H1 (cell line): ENCODE measurements around the gene TBCD. TPM values are rescaled to one million over a fixed set of nuclear protein-coding genes. Genes with fewer than 3 reads are reported as not detected.

ENCODE experiments used
- CTCF ChIA-PET: fragments of 300-600 bp; sonication (Branson Sonifier 250); formaldehyde crosslinking; loops from one replicate; lab custom pipeline; 2021; ENCODE audit not compliant: partially characterized antibody; lab: Charles Lee
- POLR2A ChIA-PET: fragments of 300-600 bp; sonication (Branson Sonifier 250); formaldehyde crosslinking; loops from one replicate; lab custom pipeline; 2021; ENCODE audit warnings: inconsistent platforms; ENCODE audit not compliant: partially characterized antibody; lab: Charles Lee
- DNase-seq, 2 experiments: peaks; one replicate each; pipeline versions ENCODE4 v3.0.0 to v3.0.0-alpha.2; 2010 to 2022; ENCODE audit warnings: low spot score in 2 of 2, low read depth in 1 of 2, mixed read lengths in 1 of 2
- FAIRE-seq: peaks from 2 replicates; lab custom pipeline; 2011; peaks lifted over from hg19 to GRCh38; lab: Jason Lieb, UNC
- H2AFZ ChIP-seq: 2 replicates; pipeline ENCODE4 v1.8.1; 2012; ENCODE audit warnings: low read length, inconsistent platforms
- H2AK5ac ChIP-seq: 2 replicates; pipeline ENCODE4 v1.6.1; 2013; ENCODE audit warnings: low read depth, low read length
- H2BK120ac ChIP-seq: replicated peaks from 2 replicates; pipeline ENCODE3; 2013; ENCODE audit warnings: low read depth, low read length, inconsistent platforms
- H2BK12ac ChIP-seq: 2 replicates; pipeline ENCODE4 v1.6.1; 2013; ENCODE audit warnings: low read depth, low read length
- H2BK15ac ChIP-seq: 2 replicates; pipeline ENCODE4 v1.6.1; 2013; ENCODE audit warnings: low read length
- H2BK20ac ChIP-seq: 2 replicates; pipeline ENCODE4 v1.6.1; 2013; ENCODE audit warnings: low read length
- H2BK5ac ChIP-seq: 2 replicates; pipeline ENCODE4 v1.6.1; 2013; ENCODE audit warnings: low read depth, low read length
- H3K14ac ChIP-seq: 2 replicates; pipeline ENCODE4 v1.6.1; 2013; ENCODE audit warnings: inconsistent platforms; ENCODE audit not compliant: insufficient read length
- H3K18ac ChIP-seq: 2 replicates; pipeline ENCODE4 v1.6.1; 2013; ENCODE audit warnings: low read length; ENCODE audit errors: extremely low read depth
- H3K23ac ChIP-seq: 2 replicates; pipeline ENCODE4 v1.6.1; 2013; ENCODE audit warnings: inconsistent platforms; ENCODE audit not compliant: insufficient read length
- H3K23me2 ChIP-seq: 2 replicates; pipeline ENCODE4 v1.6.1; 2013; ENCODE audit warnings: low read depth, low read length
- H3K27ac ChIP-seq: 2 replicates; pipeline ENCODE4 v1.6.1; 2011; ENCODE audit warnings: low read depth, low read length, inconsistent platforms
- H3K27me3 ChIP-seq, 4 experiments: replicated peaks in 1 of 4; 1 replicate in 1 of 4; 2 replicates in 3 of 4; pipeline versions ENCODE4 v1.6.1 to v1.8.1; 2011 to 2013; ENCODE audit warnings: low read length in 3 of 4, mild to moderate bottlenecking in 3 of 4, inconsistent platforms in 2 of 4, mixed read lengths in 2 of 4, moderate library complexity in 1 of 4; ENCODE audit not compliant: control insufficient read depth in 3 of 4, insufficient read depth in 3 of 4; ENCODE audit errors: extremely low read depth in 1 of 4
- H3K36me3 ChIP-seq, 4 experiments: 2 replicates each; pipeline versions ENCODE4 v1.6.1 to v1.8.1; 2011 to 2013; ENCODE audit warnings: mild to moderate bottlenecking in 4 of 4, low read length in 3 of 4, moderate library complexity in 2 of 4, control low read depth in 1 of 4, inconsistent platforms in 1 of 4; ENCODE audit not compliant: insufficient read depth in 4 of 4, control insufficient read depth in 2 of 4
- H3K4ac ChIP-seq: replicated peaks from 2 replicates; pipeline ENCODE3; 2013; ENCODE audit warnings: low read length, low read depth, mixed read lengths, inconsistent platforms; ENCODE audit not compliant: insufficient read length
- H3K4me1 ChIP-seq, 4 experiments: replicated peaks in 1 of 4; 1 replicate in 1 of 4; 2 replicates in 3 of 4; pipeline versions ENCODE4 v1.6.1 to v1.8.1; 2011 to 2013; ENCODE audit warnings: low read length in 3 of 4, inconsistent platforms in 2 of 4, mixed read lengths in 1 of 4; ENCODE audit not compliant: insufficient read depth in 4 of 4, control insufficient read depth in 3 of 4
- H3K4me2 ChIP-seq, 2 experiments: 2 replicates each; pipeline versions ENCODE4 v1.6.1 to v1.8.1; 2011 to 2013; ENCODE audit warnings: low read depth in 2 of 2, low read length in 2 of 2, control low read depth in 1 of 2, inconsistent platforms in 1 of 2, mild to moderate bottlenecking in 1 of 2; ENCODE audit not compliant: insufficient read depth in 1 of 2
- H3K4me3 ChIP-seq, 4 experiments: fragments of 200-600, 300-600 bp in 1 of 4; sonication (generic), shearing (Covaris generic), sonication (Bioruptor Twin) in 1 of 4; 2 replicates each; pipeline versions ENCODE4 v1.5.1 to v1.8.1; 2011 to 2016; ENCODE audit warnings: low read length in 4 of 4, low read depth in 3 of 4, control low read depth in 2 of 4, inconsistent platforms in 2 of 4, mild to moderate bottlenecking in 2 of 4, mixed read lengths in 1 of 4, moderate library complexity in 1 of 4; ENCODE audit not compliant: insufficient read depth in 2 of 4; ENCODE audit errors: extremely low read depth in 1 of 4
- H3K56ac ChIP-seq: replicated peaks from 2 replicates; pipeline ENCODE3; 2013; ENCODE audit warnings: low read depth, mild to moderate bottlenecking, mixed read lengths, low read length, inconsistent platforms; ENCODE audit not compliant: insufficient read length
- H3K79me1 ChIP-seq: 2 replicates; pipeline ENCODE4 v1.6.1; 2013; ENCODE audit warnings: low read depth, low read length, control low read depth
- H3K79me2 ChIP-seq, 2 experiments: 2 replicates each; pipeline versions ENCODE4 v1.6.1 to v1.8.1; 2012 to 2013; ENCODE audit warnings: low read length in 2 of 2, mild to moderate bottlenecking in 2 of 2, inconsistent platforms in 1 of 2; ENCODE audit not compliant: insufficient read depth in 2 of 2, control insufficient read depth in 1 of 2
- H3K9ac ChIP-seq, 4 experiments: replicated peaks in 1 of 4; 1 replicate in 1 of 4; 2 replicates in 3 of 4; pipeline versions ENCODE4 v1.6.1 to v1.8.1; 2011 to 2013; ENCODE audit warnings: low read depth in 3 of 4, low read length in 3 of 4, control low read depth in 2 of 4, mild to moderate bottlenecking in 2 of 4, moderate library complexity in 2 of 4, inconsistent platforms in 1 of 4; ENCODE audit errors: extremely low read depth in 1 of 4
- H3K9me3 ChIP-seq, 2 experiments: 2 replicates each; pipeline versions ENCODE4 v1.6.1 to v1.8.1; 2012 to 2013; ENCODE audit warnings: mild to moderate bottlenecking in 2 of 2, moderate library complexity in 2 of 2, control low read depth in 1 of 2, inconsistent platforms in 1 of 2, low read depth in 1 of 2, low read length in 1 of 2, mixed read lengths in 1 of 2; ENCODE audit not compliant: insufficient read depth in 2 of 2
- H4K20me1 ChIP-seq, 2 experiments: replicated peaks in 1 of 2; 2 replicates each; pipeline versions ENCODE3 to v1.8.1; 2011 to 2013; ENCODE audit warnings: inconsistent platforms in 2 of 2, low read length in 2 of 2, mild to moderate bottlenecking in 1 of 2; ENCODE audit not compliant: insufficient read depth in 2 of 2, control insufficient read depth in 1 of 2
- H4K5ac ChIP-seq: 2 replicates; pipeline ENCODE4 v1.6.1; 2013; ENCODE audit warnings: low read length, low read depth, mixed read lengths, inconsistent platforms; ENCODE audit not compliant: insufficient read length
- H4K8ac ChIP-seq: 2 replicates; pipeline ENCODE4 v1.8.0; 2013; ENCODE audit warnings: mild to moderate bottlenecking, moderate library complexity, low read length, inconsistent platforms; ENCODE audit not compliant: insufficient read depth; ENCODE audit errors: extremely low read depth
- H4K91ac ChIP-seq: replicated peaks from 2 replicates; pipeline ENCODE3; 2013; ENCODE audit warnings: low read length, mixed read lengths, inconsistent platforms; ENCODE audit not compliant: insufficient read length
- TAF1 ChIP-seq: IDR thresholded peaks from 2 replicates; pipeline ENCODE4 v1.6.1; 2011; ENCODE audit warnings: mild to moderate bottlenecking, low read depth, low read length
- TBP ChIP-seq: IDR thresholded peaks from 2 replicates; pipeline ENCODE4 v1.6.1; 2011; ENCODE audit warnings: low read depth, low read length, improper control_type of control experiment
- WGBS, 2 experiments: shearing (Covaris generic) in 1 of 2; methylation state at CpG; one replicate each; pipeline versions ENCODE4 v1.1.6 to v1.1.7; 2013 to 2015; ENCODE audit warnings: low lambda C conversion rate in 2 of 2, mixed read lengths in 2 of 2, inconsistent platforms in 1 of 2, low coverage in 1 of 2, missing lambda C conversion rate in 1 of 2; ENCODE audit not compliant: insufficient replicate concordance in 2 of 2, insufficient coverage in 1 of 2, insufficient read length in 1 of 2; ENCODE audit errors: extremely low coverage in 1 of 2, missing lambda C conversion rate in 1 of 2; 5-methylcytosine and 5-hydroxymethylcytosine counted together
- polyA plus RNA-seq, 7 experiments: library from polyadenylated mRNA; depleted of rRNA in 3 of 7; stranded (reverse) in 5 of 7; unstranded in 2 of 7; fragments of >200 nt in 5 of 7; fragments of 200-250 nt in 2 of 7; gene quantifications; 1 replicate in 5 of 7; 2 replicates in 1 of 7; 4 replicates in 1 of 7; pipeline versions ENCODE4 v1.2.1 to v1.2.3, GENCODE V29; 2011 to 2013; ENCODE audit warnings: missing spikeins in 2 of 7, mixed read lengths in 2 of 7
- total RNA-seq: library from RNA; stranded (reverse); fragmentation: NEBNext Ultra II Directional; extraction: Animal tissue kit (Norgen Biotek cat#: 25700); gene quantifications from 2 replicates; pipeline ENCODE4 v1.2.1, GENCODE V29; 2021

TBCD gene
- total and polyA plus RNA-seq, 2 of the 8 experiments (the other 6 are each of a cell fraction or from before 2014, with no cell fraction given) = 118 to 162 TPM

GRCh38 chr17:82899941-82900340 lies 148.1 kb downstream of the TBCD start:
- H2BK20ac ChIP-seq = no peak overlapping the region
- H4K91ac ChIP-seq = no peak overlapping the region
- no peaks in the 10 kb centered on the region; a peak in 1 of 7 replicates for H3K4me1 ChIP-seq
- TF ChIP-seq TBP (no peak), TAF1 (no peak)
- WGBS, 2 experiments = 92% methylated on average over 7 of the region's 7 CpGs; no CpG with 5 or more reads in 1 of the 2 experiments
- peaks cover 8% of the 10 kb centered on the region; the same call in 1 of the 2 replicates for H3K79me1 ChIP-seq
- H4K5ac ChIP-seq = no peak overlapping the region
- no peak overlapping the region for H2BK12ac ChIP-seq
- H3K9ac ChIP-seq = no peak overlapping the region
- no peak overlapping the region for H2AK5ac ChIP-seq
- no peak overlapping the region for H3K56ac ChIP-seq
- no peak overlapping the region for H3K23ac ChIP-seq
- no peak overlapping the region for H2AFZ ChIP-seq
- no peak overlapping the region for H3K4ac ChIP-seq
- no peaks in the 10 kb centered on the region for H3K23me2 ChIP-seq
- ChIA-PET CTCF (interaction anchor here (0.7 to 2.9 kb wide), 9 partner anchors 10 to 120 kb away, joined by 3 to 13 read pairs (median 3); no protein-coding TSS in a partner anchor), POLR2A (interaction anchor here (1.3 kb wide), 1 partner anchor 9 kb away, joined by 3 read pairs; no protein-coding TSS in a partner anchor)
- no peak overlapping the region for H3K4me2 ChIP-seq
- no peak overlapping the region for H3K18ac ChIP-seq
- H4K20me1 ChIP-seq = peaks cover 0 to 11% of the 10 kb centered on the region in 2 experiments
- no peak overlapping the region for H2BK120ac ChIP-seq
- no peak for DNase-seq
- H4K8ac ChIP-seq = 0 out of 2 replicates have a peak overlapping the region, but pooled peaks have one; percentile 22
- H3K9me3 ChIP-seq = no peaks in the 10 kb centered on the region; a peak in 1 of 4 replicates
- H3K79me2 ChIP-seq = peaks cover 0 to 11% of the 10 kb centered on the region in 2 experiments; a peak in 1 of 4 replicates
- no peak overlapping the region for H2BK5ac ChIP-seq
- H2BK15ac ChIP-seq = no peak overlapping the region
- FAIRE-seq = no peak
- no peak overlapping the region for H3K27ac ChIP-seq
- no peaks in the 10 kb centered on the region for H3K27me3 ChIP-seq
- H3K14ac ChIP-seq = no peak overlapping the region
- H3K36me3 ChIP-seq = peaks cover 0 to 11% (median 6%) of the 10 kb centered on the region in 4 experiments; a peak in 5 of 8 replicates
- H3K4me3 ChIP-seq = no peak overlapping the region
